Parathyroid adenoma (tissue), 2 donors: ENCODE results near the gene WNT7B.

Experiments used
- H2AFZ ChIP-seq: fragments of 300-600 bp; sonication (generic); one replicate; pipeline ENCODE4 v1.7.0; 2017; ENCODE audit warnings: antibody characterized with exemption, mild to moderate bottlenecking
- H3K27ac ChIP-seq: fragments of 300-600 bp; sonication (generic); one replicate; pipeline ENCODE4 v1.7.0; 2017
- H3K27me3 ChIP-seq: fragments of 300-600 bp; sonication (generic); one replicate; pipeline ENCODE4 v1.7.0; 2017; ENCODE audit warnings: low read length; ENCODE audit not compliant: control insufficient read depth, insufficient read depth
- H3K36me3 ChIP-seq: fragments of 300-600 bp; sonication (generic); one replicate; pipeline ENCODE4 v1.7.0; 2017; ENCODE audit warnings: low read length; ENCODE audit not compliant: control insufficient read depth, insufficient read depth
- H3K4me1 ChIP-seq: fragments of 300-600 bp; sonication (generic); one replicate; pipeline ENCODE4 v1.7.0; 2017; ENCODE audit warnings: control low read depth
- H3K4me2 ChIP-seq: fragments of 300-600 bp; sonication (generic); one replicate; pipeline ENCODE4 v1.7.0; 2017; ENCODE audit warnings: low read length
- H3K4me3 ChIP-seq: fragments of 300-600 bp; sonication (generic); one replicate; pipeline ENCODE4 v1.7.0; 2017; ENCODE audit warnings: low read depth, low read length
- H3K79me2 ChIP-seq: fragments of 300-600 bp; sonication (generic); one replicate; pipeline ENCODE4 v1.7.0; 2017; ENCODE audit warnings: control low read depth
- H3K9ac ChIP-seq: fragments of 300-600 bp; sonication (generic); one replicate; pipeline ENCODE4 v1.7.0; 2017; ENCODE audit warnings: mild to moderate bottlenecking
- H3K9me3 ChIP-seq: fragments of 300-600 bp; sonication (generic); one replicate; pipeline ENCODE4 v1.7.0; 2017; ENCODE audit warnings: low read length; ENCODE audit not compliant: control insufficient read depth
- TF ChIP-seq, protein P1 (sequence below): fragments of 300-600 bp; sonication (generic); IDR thresholded peaks from one replicate; pipeline ENCODE4 v1.7.0; 2017; ENCODE audit warnings: antibody characterized with exemption, mild to moderate bottlenecking
- donor health status: primary hyperparathyroidism.

WNT7B gene

DNA sequence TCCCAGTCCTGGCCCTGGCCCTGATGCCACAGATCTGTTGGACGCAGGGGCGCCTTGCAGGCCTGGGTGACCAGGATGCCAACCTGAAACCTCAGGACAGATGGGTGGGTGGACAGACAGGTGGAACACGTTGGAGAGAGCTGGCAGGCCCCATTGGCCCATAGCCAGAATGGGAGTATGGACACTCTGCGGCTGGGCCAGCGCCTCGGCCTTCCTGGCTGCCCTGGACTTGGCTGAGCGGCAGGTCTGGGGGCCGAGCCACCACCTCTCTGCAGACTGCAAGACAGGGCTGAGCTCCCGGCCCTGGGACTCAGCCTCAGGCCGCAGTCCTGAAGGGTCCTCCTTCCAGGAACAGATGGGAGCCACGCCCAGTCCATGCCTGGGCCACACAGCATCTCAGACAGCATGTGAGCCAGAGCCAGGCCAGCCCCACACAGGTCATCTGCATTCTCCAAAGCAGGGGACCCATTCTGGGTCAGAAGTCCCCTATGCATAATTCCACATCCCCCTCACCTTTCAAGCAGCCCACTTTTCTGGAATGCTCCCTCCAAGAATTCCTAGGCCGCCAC, 14.1 kb downstream of the WNT7B start:
- no peaks in the 10 kb centered on the region for H3K4me1 ChIP-seq
- H3K27ac ChIP-seq = no peak overlapping the region
- H2AFZ ChIP-seq = no peak overlapping the region
- no peaks in the 10 kb centered on the region for H3K79me2 ChIP-seq
- H3K9ac ChIP-seq = no peak overlapping the region
- TF ChIP-seq, protein P1, sequence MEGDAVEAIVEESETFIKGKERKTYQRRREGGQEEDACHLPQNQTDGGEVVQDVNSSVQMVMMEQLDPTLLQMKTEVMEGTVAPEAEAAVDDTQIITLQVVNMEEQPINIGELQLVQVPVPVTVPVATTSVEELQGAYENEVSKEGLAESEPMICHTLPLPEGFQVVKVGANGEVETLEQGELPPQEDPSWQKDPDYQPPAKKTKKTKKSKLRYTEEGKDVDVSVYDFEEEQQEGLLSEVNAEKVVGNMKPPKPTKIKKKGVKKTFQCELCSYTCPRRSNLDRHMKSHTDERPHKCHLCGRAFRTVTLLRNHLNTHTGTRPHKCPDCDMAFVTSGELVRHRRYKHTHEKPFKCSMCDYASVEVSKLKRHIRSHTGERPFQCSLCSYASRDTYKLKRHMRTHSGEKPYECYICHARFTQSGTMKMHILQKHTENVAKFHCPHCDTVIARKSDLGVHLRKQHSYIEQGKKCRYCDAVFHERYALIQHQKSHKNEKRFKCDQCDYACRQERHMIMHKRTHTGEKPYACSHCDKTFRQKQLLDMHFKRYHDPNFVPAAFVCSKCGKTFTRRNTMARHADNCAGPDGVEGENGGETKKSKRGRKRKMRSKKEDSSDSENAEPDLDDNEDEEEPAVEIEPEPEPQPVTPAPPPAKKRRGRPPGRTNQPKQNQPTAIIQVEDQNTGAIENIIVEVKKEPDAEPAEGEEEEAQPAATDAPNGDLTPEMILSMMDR = no peak
- no peaks in the 10 kb centered on the region for H3K27me3 ChIP-seq
- no peaks in the 10 kb centered on the region for H3K36me3 ChIP-seq
- H3K4me3 ChIP-seq = no peak overlapping the region
- no peaks in the 10 kb centered on the region for H3K9me3 ChIP-seq
- no peak overlapping the region for H3K4me2 ChIP-seq

DNA sequence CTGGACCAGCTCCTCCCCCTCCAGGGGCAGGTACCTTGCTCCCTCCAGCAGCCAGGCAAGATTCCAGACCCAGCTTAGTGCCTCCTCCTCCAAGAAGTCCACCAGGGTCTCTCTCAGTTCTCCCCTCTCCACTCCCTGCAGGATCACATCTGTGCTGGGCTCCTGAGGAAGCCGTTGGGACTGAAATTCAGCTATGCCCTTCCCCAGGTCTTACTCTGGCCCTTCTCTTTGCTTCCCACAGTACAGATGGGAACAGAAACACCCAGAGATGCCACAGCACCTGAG, 14.6 kb downstream of the WNT7B start:
- no peak overlapping the region for H3K4me2 ChIP-seq
- H3K79me2 ChIP-seq = no peaks in the 10 kb centered on the region
- no peak overlapping the region for H3K4me3 ChIP-seq
- H3K9ac ChIP-seq = no peak overlapping the region
- no peaks in the 10 kb centered on the region for H3K9me3 ChIP-seq
- no peaks in the 10 kb centered on the region for H3K27me3 ChIP-seq
- no peaks in the 10 kb centered on the region for H3K4me1 ChIP-seq
- no peaks in the 10 kb centered on the region for H3K36me3 ChIP-seq
- no peak overlapping the region for H2AFZ ChIP-seq
- TF ChIP-seq, protein P1 = no peak
- H3K27ac ChIP-seq = no peak overlapping the region

DNA sequence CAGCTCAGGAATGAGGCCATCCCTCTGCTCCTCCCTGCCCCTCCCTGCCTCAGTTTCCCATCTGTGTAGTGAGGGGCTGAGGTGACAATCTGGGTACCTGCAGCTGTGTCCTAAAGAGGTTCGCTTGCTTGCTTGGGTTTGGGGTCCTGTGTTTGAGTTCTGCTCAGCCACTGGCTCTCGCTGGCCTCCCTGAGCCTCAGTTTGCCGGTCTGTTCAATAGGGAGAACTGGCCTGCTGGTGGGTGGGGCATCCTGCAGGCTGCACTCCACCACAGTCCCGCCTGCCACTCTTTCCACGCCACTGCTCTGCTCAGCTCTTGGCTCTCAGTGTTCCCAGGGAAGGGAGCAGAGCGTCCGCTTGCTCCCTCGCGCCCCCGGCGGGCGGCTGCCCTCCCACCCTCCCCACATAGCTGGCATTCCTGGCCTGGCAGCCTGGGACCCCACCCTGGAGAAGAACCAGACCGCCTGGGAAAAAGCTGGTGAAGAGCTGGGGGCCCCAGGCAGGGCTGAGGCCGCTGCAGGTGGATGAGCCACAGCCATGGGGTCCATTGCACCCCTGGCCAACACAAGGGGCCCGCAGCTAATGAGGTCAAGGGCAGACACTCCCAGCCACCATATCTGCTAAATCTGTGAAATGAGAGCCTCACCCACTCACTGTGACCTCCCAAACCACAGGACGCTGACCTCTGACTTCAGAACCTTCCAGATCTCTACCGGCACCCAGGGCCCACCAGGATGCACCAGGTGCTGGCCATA, 15.1 kb downstream of the WNT7B start:
- H3K27me3 ChIP-seq = no peaks in the 10 kb centered on the region

DNA sequence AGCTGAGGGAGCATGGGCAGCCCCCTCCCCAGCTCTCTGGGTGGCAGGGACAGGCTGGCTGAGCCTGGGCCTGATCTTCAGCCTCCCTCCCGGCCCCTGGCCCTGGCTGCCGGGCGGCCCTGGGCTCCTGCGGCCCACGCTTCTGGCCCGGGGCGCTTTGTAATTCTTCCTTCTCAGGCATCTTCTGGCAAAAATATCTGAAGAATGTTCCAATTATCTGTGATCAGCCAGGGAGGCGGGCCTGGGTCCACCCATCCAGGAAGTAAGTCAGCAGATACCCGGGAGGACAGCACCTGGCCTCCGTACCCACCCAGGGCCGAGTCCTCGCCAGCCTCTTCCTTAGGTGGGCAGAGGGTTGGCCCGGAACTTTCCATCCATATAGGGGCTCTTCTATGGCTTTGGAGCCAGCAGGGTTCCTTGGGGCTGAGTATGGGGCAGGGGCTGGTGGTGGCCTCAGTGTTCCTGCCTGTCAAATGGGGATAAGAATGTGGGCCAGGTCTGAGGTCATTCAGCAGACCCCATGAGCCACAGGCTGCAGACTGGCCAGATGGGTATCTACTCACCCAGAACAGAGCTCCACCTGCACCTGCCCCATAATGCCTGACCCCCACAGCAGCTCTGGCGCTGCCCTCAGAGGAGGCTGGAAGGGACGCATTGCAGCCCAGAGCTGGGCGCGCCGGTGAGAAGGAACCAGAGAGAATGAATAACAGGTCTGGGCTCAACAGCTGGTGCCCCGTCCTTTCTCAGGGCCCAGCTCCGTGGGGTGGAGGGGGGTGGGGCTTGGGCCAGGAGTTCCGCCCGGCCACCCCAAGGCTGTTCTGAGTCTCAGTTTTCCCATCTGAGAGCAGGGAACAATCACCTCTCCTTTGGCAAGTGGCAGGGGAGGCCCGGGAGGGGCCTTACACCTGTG, 16.2 kb downstream of the WNT7B start:
- no peaks in the 10 kb centered on the region for H3K27me3 ChIP-seq
- H3K4me2 ChIP-seq = no peak overlapping the region

More for the DNA sequence above, 15.1 kb downstream of the WNT7B start:
- H2AFZ ChIP-seq = no peak overlapping the region
- H3K36me3 ChIP-seq = no peaks in the 10 kb centered on the region
- H3K9ac ChIP-seq = no peak overlapping the region
- H3K4me2 ChIP-seq = no peak overlapping the region
- H3K4me3 ChIP-seq = no peak overlapping the region
- no peaks in the 10 kb centered on the region for H3K9me3 ChIP-seq
- TF ChIP-seq, protein P1 = no peak
- H3K4me1 ChIP-seq = no peaks in the 10 kb centered on the region
- H3K79me2 ChIP-seq = no peaks in the 10 kb centered on the region
- no peak overlapping the region for H3K27ac ChIP-seq

More for the DNA sequence above, 16.2 kb downstream of the WNT7B start:
- Histone ChIP-seq H3K9ac (no peak overlapping the region), H3K9me3 (no peaks in the 10 kb centered on the region), H3K27ac (no peak overlapping the region), H3K4me1 (no peaks in the 10 kb centered on the region), H3K79me2 (no peaks in the 10 kb centered on the region), H2AFZ (no peak overlapping the region), H3K36me3 (no peaks in the 10 kb centered on the region), H3K4me3 (no peak overlapping the region)
- TF ChIP-seq, protein P1 = no peak
